ENCODE results near the gene TEX22.

TEX22 gene

DNA sequence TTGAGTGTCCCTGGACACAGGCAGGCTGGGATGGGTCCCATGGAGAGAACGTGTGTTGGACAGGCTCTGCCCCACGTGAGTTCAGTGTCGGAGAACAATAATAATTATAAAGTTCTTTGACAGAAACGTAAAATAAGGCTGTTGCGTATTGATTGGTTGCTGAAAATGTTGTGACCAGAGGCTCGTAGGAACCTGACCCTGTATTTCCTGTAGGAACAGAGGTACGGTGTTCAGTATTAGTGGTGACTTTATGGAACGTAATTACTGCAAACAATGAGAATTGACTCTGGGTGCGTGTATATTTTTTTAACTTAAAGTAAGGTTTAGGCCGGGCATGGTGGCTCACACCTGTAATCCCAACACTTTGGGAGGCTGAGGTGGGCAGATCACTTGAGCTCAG lies 29.1 kb downstream of the TEX22 start:
- Histone ChIP-seq H4K20me1 (ENCODE audit: control insufficient read depth, insufficient read depth, low read depth, low read length) (0 out of 2 replicates have a peak, but pooled peaks cover under 1% of the 10 kb centered on the region), H3K36me3 (ENCODE audit: control insufficient read depth, low read length) (peaks cover 64% of the 10 kb centered on the region), H3K27ac (ENCODE audit: low read depth, low read length) (no peak overlapping the region), H3K9me3 (ENCODE audit: control insufficient read depth, insufficient read depth, low read length) (no peaks in the 10 kb centered on the region), H3K4me1 (ENCODE audit: control insufficient read depth, low read length) (peaks cover 3% of the 10 kb centered on the region), H3F3A (ENCODE audit: control insufficient read depth, insufficient read depth) (no peaks in the 10 kb centered on the region), H3K4me3 (ENCODE audit: low read length) (no peak overlapping the region), H3K79me2 (ENCODE audit: control insufficient read depth, low read length) (peaks cover 93% of the 10 kb centered on the region), H3K9me2 (replicated peaks; ENCODE audit: control insufficient read depth, low read length) (no peaks in the 10 kb centered on the region), H3K4me2 (ENCODE audit: low read length) (no peak overlapping the region), H3K27me3 (ENCODE audit: control insufficient read depth, low read length) (no peaks in the 10 kb centered on the region)
- TF ChIP-seq, protein P1, sequence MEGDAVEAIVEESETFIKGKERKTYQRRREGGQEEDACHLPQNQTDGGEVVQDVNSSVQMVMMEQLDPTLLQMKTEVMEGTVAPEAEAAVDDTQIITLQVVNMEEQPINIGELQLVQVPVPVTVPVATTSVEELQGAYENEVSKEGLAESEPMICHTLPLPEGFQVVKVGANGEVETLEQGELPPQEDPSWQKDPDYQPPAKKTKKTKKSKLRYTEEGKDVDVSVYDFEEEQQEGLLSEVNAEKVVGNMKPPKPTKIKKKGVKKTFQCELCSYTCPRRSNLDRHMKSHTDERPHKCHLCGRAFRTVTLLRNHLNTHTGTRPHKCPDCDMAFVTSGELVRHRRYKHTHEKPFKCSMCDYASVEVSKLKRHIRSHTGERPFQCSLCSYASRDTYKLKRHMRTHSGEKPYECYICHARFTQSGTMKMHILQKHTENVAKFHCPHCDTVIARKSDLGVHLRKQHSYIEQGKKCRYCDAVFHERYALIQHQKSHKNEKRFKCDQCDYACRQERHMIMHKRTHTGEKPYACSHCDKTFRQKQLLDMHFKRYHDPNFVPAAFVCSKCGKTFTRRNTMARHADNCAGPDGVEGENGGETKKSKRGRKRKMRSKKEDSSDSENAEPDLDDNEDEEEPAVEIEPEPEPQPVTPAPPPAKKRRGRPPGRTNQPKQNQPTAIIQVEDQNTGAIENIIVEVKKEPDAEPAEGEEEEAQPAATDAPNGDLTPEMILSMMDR (IDR thresholded peaks at IDR 0.05; ENCODE audit: low read depth, low read length, poor library complexity, severe bottlenecking), result no peak
- TF ChIP-seq EZH2phosphoT487 (IDR thresholded peaks at IDR 0.05; ENCODE audit: borderline replicate concordance, low read length), result no peak

GRCh38 chr14:105427936-105428485 lies 29.7 kb downstream of the TEX22 start:
- Histone ChIP-seq H3K4me2 (ENCODE audit: low read length) (no peak overlapping the region), H3K4me1 (ENCODE audit: control insufficient read depth, low read length) (no peaks in the 10 kb centered on the region), H3K27ac (ENCODE audit: low read depth, low read length) (no peak overlapping the region), H3K9me3 (ENCODE audit: control insufficient read depth, insufficient read depth, low read length) (no peaks in the 10 kb centered on the region), H3K79me2 (ENCODE audit: control insufficient read depth, low read length) (peaks cover 93% of the 10 kb centered on the region), H3K9me2 (replicated peaks; ENCODE audit: control insufficient read depth, low read length) (no peaks in the 10 kb centered on the region), H3F3A (ENCODE audit: control insufficient read depth, insufficient read depth) (no peaks in the 10 kb centered on the region), H3K27me3 (ENCODE audit: control insufficient read depth, low read length) (no peaks in the 10 kb centered on the region), H4K20me1 (ENCODE audit: control insufficient read depth, insufficient read depth, low read depth, low read length) (no peaks in the 10 kb centered on the region), H3K4me3 (ENCODE audit: low read length) (no peak overlapping the region), H3K36me3 (ENCODE audit: control insufficient read depth, low read length) (peaks cover 65% of the 10 kb centered on the region)
- TF ChIP-seq, protein P1 (IDR thresholded peaks at IDR 0.05; ENCODE audit: low read depth, low read length, poor library complexity, severe bottlenecking), result no peak
- no peak for TF ChIP-seq EZH2phosphoT487 (IDR thresholded peaks at IDR 0.05; ENCODE audit: borderline replicate concordance, low read length)

GRCh38 chr14:105430042-105430441 lies 31.7 kb downstream of the TEX22 start:
- Histone ChIP-seq H3K4me3 (ENCODE audit: low read length) (no peak overlapping the region), H3K4me1 (ENCODE audit: control insufficient read depth, low read length) (no peaks in the 10 kb centered on the region), H3K79me2 (ENCODE audit: control insufficient read depth, low read length) (peaks cover 93% of the 10 kb centered on the region), H3K9me2 (replicated peaks; ENCODE audit: control insufficient read depth, low read length) (no peaks in the 10 kb centered on the region), H3K4me2 (ENCODE audit: low read length) (no peak overlapping the region), H4K20me1 (ENCODE audit: control insufficient read depth, insufficient read depth, low read depth, low read length) (no peaks in the 10 kb centered on the region), H3K27me3 (ENCODE audit: control insufficient read depth, low read length) (no peaks in the 10 kb centered on the region), H3K9me3 (ENCODE audit: control insufficient read depth, insufficient read depth, low read length) (no peaks in the 10 kb centered on the region), H3K36me3 (ENCODE audit: control insufficient read depth, low read length) (peaks cover 59% of the 10 kb centered on the region), H3K27ac (ENCODE audit: low read depth, low read length) (no peak overlapping the region), H3F3A (ENCODE audit: control insufficient read depth, insufficient read depth) (no peaks in the 10 kb centered on the region)
- TF ChIP-seq, protein P1 (IDR thresholded peaks at IDR 0.05; ENCODE audit: low read depth, low read length, poor library complexity, severe bottlenecking), result no peak
- TF ChIP-seq EZH2phosphoT487 (IDR thresholded peaks at IDR 0.05; ENCODE audit: borderline replicate concordance, low read length), result no peak
